ENCODE data around the gene TTYH1. TPM values are rescaled to one million over a fixed set of nuclear protein-coding genes. Genes with fewer than 3 reads are reported as not detected.
"Not testable (repeated sequence)": the region's sequence is repeated elsewhere in the genome, so short reads cannot be mapped to it uniquely, and the experiment has no call there.

TTYH1 gene
- polyA plus RNA-seq, 2 of the 4 experiments (the other 2 are of a cell fraction) = 0.15 to 0.31 TPM

GRCh38 chr19:54382041-54382440 is 33.2 kb upstream of the TTYH1 start:
- FAIRE-seq, POLR2A ChIA-PET: not testable (repeated sequence)
- WGBS (ENCODE audit: missing lambda C conversion rate) = 30% methylated on average over 13 of the region's 13 CpGs

GRCh38 chr19:54383330-54383729 is 31.9 kb upstream of the TTYH1 start:
- no peak overlapping the region for H3K4me3 ChIP-seq
- CTCF ChIA-PET = interaction anchor here (2.5 kb wide), 1 partner anchor 8 kb away, joined by 16 read pairs; no protein-coding TSS in a partner anchor
- TF ChIP-seq MAX (IDR thresholded peaks at IDR 0.05) (no peak), FOXS1 (CRISPR knock-in tag; IDR thresholded peaks at IDR 0.05) (no peak), FOSB (CRISPR knock-in tag; IDR thresholded peaks at IDR 0.05) (no peak), JUN (IDR thresholded peaks at IDR 0.05) (no peak), EHF (CRISPR knock-in tag; IDR thresholded peaks at IDR 0.05) (no peak), SREBF2 (IDR thresholded peaks at IDR 0.05) (no peak), NFE2L2 (conservative IDR thresholded peaks at IDR 0.05; ENCODE audit: low read length) (no peak), GATA3 (IDR thresholded peaks at IDR 0.05; ENCODE audit: borderline replicate concordance) (no peak), RNF2 (IDR thresholded peaks at IDR 0.05; ENCODE audit: borderline replicate concordance, low read depth) (no peak), HOXB13 (CRISPR knock-in tag; IDR thresholded peaks at IDR 0.05; ENCODE audit: low read depth) (no peak), NPAS2 (CRISPR knock-in tag; IDR thresholded peaks at IDR 0.05; ENCODE audit: borderline replicate concordance) (no peak), CEBPB (IDR thresholded peaks at IDR 0.05) (no peak), CBX2 (IDR thresholded peaks at IDR 0.05; ENCODE audit: borderline replicate concordance, low read depth) (no peak), ZNF302 (CRISPR knock-in tag; IDR thresholded peaks at IDR 0.05) (no peak), RAD21 (conservative IDR thresholded peaks at IDR 0.05 in 1 of 2, IDR thresholded peaks at IDR 0.05 in 1 of 2) (no peak), ZC3H11A (IDR thresholded peaks at IDR 0.05) (no peak), CTCF (IDR thresholded peaks at IDR 0.05) (no peak), MYC (IDR thresholded peaks at IDR 0.05; ENCODE audit: borderline replicate concordance, low read length) (no peak), EP300 (IDR thresholded peaks at IDR 0.05) (no peak)
- ATAC-seq (no peak), DNase-seq (ENCODE audit: low read depth in 1 of 2, low spot score in 1 of 2) (no peak), FAIRE-seq (no peak)
- POLR2A ChIA-PET = no interaction called here
- H3K27ac ChIP-seq = no peak overlapping the region
- no peak overlapping the region for H3K4me2 ChIP-seq
- peaks cover 5% of the 10 kb centered on the region; the same call in 2 of the 3 replicates for H3K9me3 ChIP-seq
- 0 out of 3 replicates have a peak, but pooled peaks cover 5% of the 10 kb centered on the region for H3K4me1 ChIP-seq
- 33% methylated on average over 4 of the region's 4 CpGs for WGBS (ENCODE audit: missing lambda C conversion rate)

More at GRCh38 chr19:54382041-54382440, 33.2 kb upstream of the TTYH1 start:
- not testable (repeated sequence) for H3K27ac ChIP-seq; H3K9me3 ChIP-seq; H3K4me2 ChIP-seq; H3K4me1 ChIP-seq; H3K4me3 ChIP-seq; DNase-seq (ENCODE audit: low read depth in 1 of 2, low spot score in 1 of 2); ATAC-seq
- CTCF ChIA-PET = interaction anchor here (1.3 to 2.5 kb wide), 3 partner anchors 9 to 17 kb away, joined by 3 to 16 read pairs (median 3); partner anchors contain the start of gene LAIR1
- TF ChIP-seq CEBPB (IDR thresholded peaks at IDR 0.05) = 0 out of 4 replicates have a peak, but pooled peaks of 1 of the 2 experiments have one; percentile 0

- peak overlapping the region; percentile 45 for H3K4me2 ChIP-seq
- POLR2A ChIA-PET = no interaction called here
- WGBS (ENCODE audit: missing lambda C conversion rate) = 10% methylated on average over 32 of the region's 36 CpGs
- peaks cover 4% of the 10 kb centered on the region; the same call in 2 of the 3 replicates for H3K9me3 ChIP-seq
- FAIRE-seq (no peak), DNase-seq (ENCODE audit: low read depth in 1 of 2, low spot score in 1 of 2) (no peak), ATAC-seq (peak; percentile 22 to 47; a peak in 5 of 6 replicates)
- no peak overlapping the region for H3K27ac ChIP-seq
- 0 out of 3 replicates have a peak, but pooled peaks cover 5% of the 10 kb centered on the region for H3K4me1 ChIP-seq
- CTCF ChIA-PET = interaction anchor here (0.9 to 1.8 kb wide), 6 partner anchors 11 to 220 kb away, joined by 3 to 6 read pairs (median 3); no protein-coding TSS in a partner anchor
- peak overlapping the region; percentile 13; the same call in 2 of the 3 replicates for H3K4me3 ChIP-seq
- TF ChIP-seq CHD4 (IDR thresholded peaks at IDR 0.05; ENCODE audit: borderline replicate concordance) (no peak), ZFP36 (IDR thresholded peaks at IDR 0.05; ENCODE audit: borderline replicate concordance, partially characterized antibody) (no peak), CBX2 (IDR thresholded peaks at IDR 0.05; ENCODE audit: borderline replicate concordance, low read depth) (no peak), MAX (IDR thresholded peaks at IDR 0.05) (no peak), RCOR1 (IDR thresholded peaks at IDR 0.05; ENCODE audit: low read depth, low read length) (no peak), EP300 (IDR thresholded peaks at IDR 0.05) (no peak), NR3C1 (IDR thresholded peaks at IDR 0.05) (no peak), HMGXB4 (CRISPR knock-in tag; IDR thresholded peaks at IDR 0.05; ENCODE audit: borderline replicate concordance) (no peak), TFCP2L1 (CRISPR knock-in tag; IDR thresholded peaks at IDR 0.05) (no peak), ELK1 (IDR thresholded peaks at IDR 0.05; ENCODE audit: low read depth, low read length) (no peak), ZSCAN20 (CRISPR knock-in tag; IDR thresholded peaks at IDR 0.05) (no peak), BHLHE40 (IDR thresholded peaks at IDR 0.05; ENCODE audit: low read depth, low read length) (no peak)
These were observed 27.1 kb upstream of the TTYH1 start for GRCh38 chr19:54387991-54388801.
